ENCODE results near the gene LTA. TPM values are rescaled to one million over a fixed set of nuclear protein-coding genes. Genes with fewer than 3 reads are reported as not detected.
A peak's percentile ranks its signal among the peaks of the same experiment; 100 is the strongest.

LTA gene
- total and polyA plus RNA-seq, 4 donors, result 0.05 TPM; not detected in 3

GRCh38 chr6:31559958-31560696 lies 12.0 kb upstream of the LTA start:
- Histone ChIP-seq H3K4me3 (ENCODE audit: low read depth in 1 of 3, low read length in 3 of 3) (no peak overlapping the region), H3K9ac (ENCODE audit: low read depth in 1 of 2, low read length in 2 of 2) (no peak overlapping the region), H3K4me1 (ENCODE audit: control insufficient read depth in 4 of 4, insufficient read depth in 4 of 4, low read length in 3 of 4) (peaks cover 0 to 22% (median 7%) of the 10 kb centered on the region in 4 donors), H3K36me3 (ENCODE audit: control insufficient read depth in 4 of 4, insufficient read depth in 3 of 4, low read depth in 1 of 4, low read length in 3 of 4) (peaks cover 6 to 14% (median 6%) of the 10 kb centered on the region in 4 donors), H3K9me3 (ENCODE audit: control insufficient read depth in 4 of 4, low read length in 3 of 4) (no peaks in the 10 kb centered on the region), H3K27ac (ENCODE audit: low read depth in 1 of 2, low read length in 2 of 2) (peak overlapping the region; percentile 55 to 84), H3K27me3 (ENCODE audit: control insufficient read depth in 4 of 4, insufficient read depth in 4 of 4, low read length in 3 of 4) (no peaks in the 10 kb centered on the region)
- DNase-seq (ENCODE audit: low spot score), result no peak
- WGBS, result 69% methylated on average over 7 of the region's 7 CpGs
- no peak for TF ChIP-seq GABPA (IDR thresholded peaks at IDR 0.05 in 1 of 2, conservative IDR thresholded peaks at IDR 0.05 in 1 of 2)
- TF ChIP-seq EGR1 (IDR thresholded peaks at IDR 0.05; ENCODE audit: low read depth in 2 of 2), result no peak
- no peak for TF ChIP-seq CTCF (IDR thresholded peaks at IDR 0.05; ENCODE audit: low read depth, low read length, missing input control)
- TF ChIP-seq ZBTB33 (IDR thresholded peaks at IDR 0.05), result no peak
- peak in 1 of 2 donors; percentile 33 for TF ChIP-seq RXRA (IDR thresholded peaks at IDR 0.05)
- TF ChIP-seq TAF1 (conservative IDR thresholded peaks at IDR 0.05), result no peak
- no peak for TF ChIP-seq FOXA2 (IDR thresholded peaks at IDR 0.05)
- peak in 1 of 2 donors; percentile 71 for TF ChIP-seq JUND (IDR thresholded peaks at IDR 0.05)
- peak; percentile 99 for TF ChIP-seq NR2F2 (IDR thresholded peaks at IDR 0.05)
- TF ChIP-seq REST (IDR thresholded peaks at IDR 0.05), result peak; percentile 41
- TF ChIP-seq FOXA1 (IDR thresholded peaks at IDR 0.05), result no peak
- no peak for TF ChIP-seq YY1 (IDR thresholded peaks at IDR 0.05)
- TF ChIP-seq HNF4G (IDR thresholded peaks at IDR 0.05), result no peak
- peak; percentile 44 for TF ChIP-seq MAX (IDR thresholded peaks at IDR 0.05)
- no peak for TF ChIP-seq RAD21 (IDR thresholded peaks at IDR 0.05)
- TF ChIP-seq SP1 (IDR thresholded peaks at IDR 0.05), result no peak
- no peak for TF ChIP-seq ATF3 (IDR thresholded peaks at IDR 0.05)
- no peak for TF ChIP-seq HNF4A (conservative IDR thresholded peaks at IDR 0.05)

Measured in liver (tissue), 9 donors.